CD14-positive monocyte (primary cell): ENCODE measurements around the gene ARAP2. TPM values are rescaled to one million over a fixed set of nuclear protein-coding genes. Genes with fewer than 3 reads are reported as not detected.

Source experiments
- DNase-seq, 3 donors: peaks; one replicate each; pipeline ENCODE4 v3.0.0-alpha.2; 2011 to 2022
- H2AFZ ChIP-seq: 2 replicates; pipeline ENCODE4 v1.6.0; 2012; ENCODE audit warnings: mild to moderate bottlenecking, low read depth, low read length, inconsistent platforms; ENCODE audit not compliant: insufficient read depth, poor library complexity, severe bottlenecking
- H3K27ac ChIP-seq, 2 donors: 1 replicate in 1 of 2; 2 replicates in 1 of 2; pipeline ENCODE4 v1.5.1; 2012 to 2013; ENCODE audit warnings: low read length in 2 of 2, control low read depth in 1 of 2, inconsistent platforms in 1 of 2, low read depth in 1 of 2, mild to moderate bottlenecking in 1 of 2
- H3K27me3 ChIP-seq, 2 donors: one replicate each; pipeline versions ENCODE4 v1.6.0 to v1.6.1; 2011 to 2013; ENCODE audit warnings: low read length in 2 of 2; ENCODE audit not compliant: control insufficient read depth in 2 of 2, insufficient read depth in 2 of 2
- H3K36me3 ChIP-seq, 2 donors: replicated peaks in 1 of 2; 1 replicate in 1 of 2; 2 replicates in 1 of 2; pipeline versions ENCODE4 v1.5.1 to v1.6.1; 2012 to 2013; ENCODE audit warnings: low read length in 2 of 2, control low read depth in 1 of 2, inconsistent platforms in 1 of 2, mild to moderate bottlenecking in 1 of 2; ENCODE audit not compliant: insufficient read depth in 2 of 2, control insufficient read depth in 1 of 2
- H3K4me1 ChIP-seq, 2 donors: 1 replicate in 1 of 2; 2 replicates in 1 of 2; pipeline versions ENCODE4 v1.5.1 to v1.6.1; 2012 to 2013; ENCODE audit warnings: low read length in 2 of 2, control low read depth in 1 of 2, inconsistent platforms in 1 of 2, mild to moderate bottlenecking in 1 of 2, moderate library complexity in 1 of 2; ENCODE audit not compliant: insufficient read depth in 2 of 2, control insufficient read depth in 1 of 2
- H3K4me2 ChIP-seq: replicated peaks from 2 replicates; pipeline ENCODE3; 2012; ENCODE audit warnings: low read length, moderate library complexity, mild to moderate bottlenecking; ENCODE audit not compliant: poor library complexity, severe bottlenecking; ENCODE audit errors: extremely low read depth
- H3K4me3 ChIP-seq, 3 experiments: fragments of 200-600 bp in 1 of 3; sonication (generic) in 1 of 3; replicated peaks in 1 of 3; 1 replicate in 2 of 3; 2 replicates in 1 of 3; pipeline ENCODE4 v1.5.1; 2011 to 2013; ENCODE audit warnings: low read length in 3 of 3, mild to moderate bottlenecking in 3 of 3, control low read depth in 2 of 3, low read depth in 2 of 3, inconsistent platforms in 1 of 3, moderate library complexity in 1 of 3
- H3K79me2 ChIP-seq: 2 replicates; pipeline ENCODE4 v1.6.0; 2012; ENCODE audit warnings: mild to moderate bottlenecking, control low read depth, inconsistent platforms, low read length, moderate library complexity; ENCODE audit not compliant: insufficient read depth
- H3K9ac ChIP-seq: 2 replicates; pipeline ENCODE4 v1.6.0; 2017; ENCODE audit warnings: low read length, mild to moderate bottlenecking; ENCODE audit not compliant: insufficient read depth, poor library complexity, severe bottlenecking
- H3K9me3 ChIP-seq, 2 donors: replicated peaks in 1 of 2; 1 replicate in 1 of 2; 2 replicates in 1 of 2; pipeline versions ENCODE4 v1.5.1 to v1.6.1; 2012 to 2013; ENCODE audit warnings: low read length in 2 of 2, control low read depth in 1 of 2; ENCODE audit not compliant: control insufficient read depth in 1 of 2, insufficient read depth in 1 of 2
- H4K20me1 ChIP-seq: 2 replicates; pipeline ENCODE4 v1.6.0; 2012; ENCODE audit warnings: mild to moderate bottlenecking, low read length, control low read depth, moderate library complexity; ENCODE audit not compliant: insufficient read depth
- H3K27ac Mint-ChIP-seq, 7 donors: one replicate each; pipeline ENCODE4 v1.8.0; 2020; ENCODE audit warnings: mild to moderate bottlenecking in 7 of 7, mixed read lengths in 7 of 7, moderate library complexity in 6 of 7, inconsistent platforms in 2 of 7
- H3K27me3 Mint-ChIP-seq, 3 donors: one replicate each; pipeline ENCODE4 v1.8.0; 2021 to 2022; ENCODE audit warnings: low read depth in 3 of 3, mild to moderate bottlenecking in 3 of 3, mixed read lengths in 3 of 3, moderate library complexity in 3 of 3, inconsistent platforms in 1 of 3
- H3K36me3 Mint-ChIP-seq, 2 donors: one replicate each; pipeline ENCODE4 v1.8.0; 2020; ENCODE audit warnings: mixed read lengths in 2 of 2, inconsistent platforms in 1 of 2, mild to moderate bottlenecking in 1 of 2
- H3K4me1 Mint-ChIP-seq: one replicate; pipeline ENCODE4 v1.8.0; 2020; ENCODE audit warnings: mild to moderate bottlenecking, mixed read lengths
- H3K4me3 Mint-ChIP-seq, 2 donors: one replicate each; pipeline ENCODE4 v1.8.0; 2020; ENCODE audit warnings: mild to moderate bottlenecking in 2 of 2, mixed read lengths in 2 of 2, moderate library complexity in 1 of 2
- H3K9me3 Mint-ChIP-seq, 7 donors: one replicate each; pipeline ENCODE4 v1.8.0; 2020 to 2022; ENCODE audit warnings: mixed read lengths in 7 of 7, mild to moderate bottlenecking in 6 of 7, moderate library complexity in 6 of 7, inconsistent platforms in 2 of 7
- WGBS: methylation state at CpG from one replicate; pipeline ENCODE4 v1.1.5; 2013; ENCODE audit warnings: missing lambda C conversion rate; ENCODE audit not compliant: insufficient coverage; 5-methylcytosine and 5-hydroxymethylcytosine counted together
- intact Hi-C, 2 donors: fragments of 100-400 bp; cut with micrococcal nuclease; formaldehyde crosslinking; loops; one replicate each; pipeline versions ENCODE4 v1.15.0 to v1.15.1; 2023
- polyA plus RNA-seq, 3 donors: library from polyadenylated mRNA; depleted of rRNA in 1 of 3; unstranded in 2 of 3; stranded (reverse) in 1 of 3; fragments of 300-500 nt in 2 of 3; fragments of >200 nt in 1 of 3; fragmentation: Illumina TruSeq in 2 of 3; gene quantifications; 1 replicate in 2 of 3; 2 replicates in 1 of 3; pipeline ENCODE4 v1.2.3, GENCODE V29; 2012 to 2021
- TF ChIP-seq, protein P1 (sequence below): fragments of 200-600 bp; IDR thresholded peaks from one replicate; pipeline ENCODE4 v1.8.0; 2022; ENCODE audit warnings: antibody characterized with exemption, mild to moderate bottlenecking

The ARAP2 gene
- polyA plus RNA-seq, 3 donors, result 4.6 to 17.7 (median 5.6) TPM

- H3K27me3 Mint-ChIP-seq, result no peaks in the 10 kb centered on the region
- peaks cover 0 to 4% (median 0%) of the 10 kb centered on the region in 7 donors for H3K9me3 Mint-ChIP-seq
- Histone ChIP-seq H3K79me2 (no peaks in the 10 kb centered on the region), H3K9ac (no peak overlapping the region), H3K4me1 (no peaks in the 10 kb centered on the region), H3K36me3 (no peaks in the 10 kb centered on the region), H3K27me3 (no peaks in the 10 kb centered on the region), H3K9me3 (no peaks in the 10 kb centered on the region), H4K20me1 (no peaks in the 10 kb centered on the region), H3K4me3 (no peak overlapping the region), H3K4me2 (no peak overlapping the region), H3K27ac (no peak overlapping the region), H2AFZ (no peak overlapping the region)
- no CpG with 5 or more reads among the region's 4 CpGs for WGBS
- intact Hi-C loops, result no loop called here
- TF ChIP-seq, protein P1, sequence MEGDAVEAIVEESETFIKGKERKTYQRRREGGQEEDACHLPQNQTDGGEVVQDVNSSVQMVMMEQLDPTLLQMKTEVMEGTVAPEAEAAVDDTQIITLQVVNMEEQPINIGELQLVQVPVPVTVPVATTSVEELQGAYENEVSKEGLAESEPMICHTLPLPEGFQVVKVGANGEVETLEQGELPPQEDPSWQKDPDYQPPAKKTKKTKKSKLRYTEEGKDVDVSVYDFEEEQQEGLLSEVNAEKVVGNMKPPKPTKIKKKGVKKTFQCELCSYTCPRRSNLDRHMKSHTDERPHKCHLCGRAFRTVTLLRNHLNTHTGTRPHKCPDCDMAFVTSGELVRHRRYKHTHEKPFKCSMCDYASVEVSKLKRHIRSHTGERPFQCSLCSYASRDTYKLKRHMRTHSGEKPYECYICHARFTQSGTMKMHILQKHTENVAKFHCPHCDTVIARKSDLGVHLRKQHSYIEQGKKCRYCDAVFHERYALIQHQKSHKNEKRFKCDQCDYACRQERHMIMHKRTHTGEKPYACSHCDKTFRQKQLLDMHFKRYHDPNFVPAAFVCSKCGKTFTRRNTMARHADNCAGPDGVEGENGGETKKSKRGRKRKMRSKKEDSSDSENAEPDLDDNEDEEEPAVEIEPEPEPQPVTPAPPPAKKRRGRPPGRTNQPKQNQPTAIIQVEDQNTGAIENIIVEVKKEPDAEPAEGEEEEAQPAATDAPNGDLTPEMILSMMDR, result no peak
- no peaks in the 10 kb centered on the region for H3K36me3 Mint-ChIP-seq
- no peak for DNase-seq
- no peaks in the 10 kb centered on the region for H3K4me1 Mint-ChIP-seq
- no peak overlapping the region for H3K4me3 Mint-ChIP-seq
- H3K27ac Mint-ChIP-seq, result no peak overlapping the region
Measured at GRCh38 chr4:36051634-36052033, 192.7 kb downstream of the ARAP2 start.

- H3K4me1 Mint-ChIP-seq, result no peaks in the 10 kb centered on the region
- Histone ChIP-seq H3K36me3 (no peaks in the 10 kb centered on the region), H3K9ac (no peak overlapping the region), H3K4me3 (no peak overlapping the region), H3K9me3 (no peaks in the 10 kb centered on the region), H3K27ac (no peak overlapping the region), H3K4me1 (no peaks in the 10 kb centered on the region), H3K79me2 (no peaks in the 10 kb centered on the region), H2AFZ (no peak overlapping the region), H4K20me1 (no peaks in the 10 kb centered on the region), H3K4me2 (no peak overlapping the region), H3K27me3 (no peaks in the 10 kb centered on the region)
- no peak overlapping the region for H3K27ac Mint-ChIP-seq
- peaks cover 0 to 9% (median 1%) of the 10 kb centered on the region in 7 donors for H3K9me3 Mint-ChIP-seq
- no peaks in the 10 kb centered on the region for H3K36me3 Mint-ChIP-seq
- no peak for DNase-seq
- no peak overlapping the region for H3K4me3 Mint-ChIP-seq
- H3K27me3 Mint-ChIP-seq, result no peaks in the 10 kb centered on the region
- TF ChIP-seq, protein P1, result no peak
- intact Hi-C loops, result no loop called here
Measured at GRCh38 chr4:36046026-36046425, 198.3 kb downstream of the ARAP2 start.
